Cardiac fibroblast (primary cell): ENCODE results near the gene GET3.
A peak's percentile ranks its signal among the peaks of the same experiment; 100 is the strongest.

ENCODE experiments used
- DNase-seq, 2 donors: peaks; one replicate each; pipeline versions ENCODE4 v3.0.0 to v3.0.0-alpha.2; 2010; ENCODE audit warnings: low read depth in 2 of 2
- H3K4me3 ChIP-seq, 2 donors: replicated peaks in 1 of 2; 1 replicate in 1 of 2; 2 replicates in 1 of 2; pipeline ENCODE4 v1.5.1; 2011; ENCODE audit warnings: low read depth in 2 of 2, low read length in 2 of 2, mild to moderate bottlenecking in 2 of 2, moderate library complexity in 1 of 2
- CTCF ChIP-seq: IDR thresholded peaks from one replicate; pipeline ENCODE4 v1.5.1; 2011; ENCODE audit warnings: low read depth, mild to moderate bottlenecking, low read length, inconsistent platforms

Gene GET3

GRCh38 chr19:12764698-12765097, 27.4 kb downstream of the GET3 start:
- no peak for DNase-seq
- H3K4me3 ChIP-seq, result no peak overlapping the region
- TF ChIP-seq CTCF, result no peak

- DNase-seq, result peak; percentile 74 to 75
- H3K4me3 ChIP-seq, result peak overlapping the region; percentile 36 to 40
These were observed 28.8 kb downstream of the GET3 start for GRCh38 chr19:12766051-12766521.

GRCh38 chr19:12767150-12767549, 29.9 kb downstream of the GET3 start:
- no peak for DNase-seq
- TF ChIP-seq CTCF, result no peak
- H3K4me3 ChIP-seq, result no peak overlapping the region

More at GRCh38 chr19:12766051-12766521, 28.8 kb downstream of the GET3 start:
- TF ChIP-seq CTCF, result peak; percentile 59

- no peak for TF ChIP-seq CTCF
- H3K4me3 ChIP-seq, result no peak overlapping the region
- no peak for DNase-seq
These were observed 30.4 kb downstream of the GET3 start for GRCh38 chr19:12767666-12768065.

- no peak overlapping the region for H3K4me3 ChIP-seq
- TF ChIP-seq CTCF, result no peak
- DNase-seq, result no peak
These were observed 32.4 kb downstream of the GET3 start for GRCh38 chr19:12769689-12770088.

- no peak for DNase-seq
- TF ChIP-seq CTCF, result no peak
These were observed 33.6 kb downstream of the GET3 start for GRCh38 chr19:12770922-12771321.

GRCh38 chr19:12772323-12772722, 35.0 kb downstream of the GET3 start:
- H3K4me3 ChIP-seq, result no peak overlapping the region
- TF ChIP-seq CTCF, result no peak
- DNase-seq, result peak in 1 of 2 donors; percentile 21

More at GRCh38 chr19:12770922-12771321, 33.6 kb downstream of the GET3 start:
- no peak overlapping the region for H3K4me3 ChIP-seq
